ENCODE data around the gene CELF1.

DNA sequence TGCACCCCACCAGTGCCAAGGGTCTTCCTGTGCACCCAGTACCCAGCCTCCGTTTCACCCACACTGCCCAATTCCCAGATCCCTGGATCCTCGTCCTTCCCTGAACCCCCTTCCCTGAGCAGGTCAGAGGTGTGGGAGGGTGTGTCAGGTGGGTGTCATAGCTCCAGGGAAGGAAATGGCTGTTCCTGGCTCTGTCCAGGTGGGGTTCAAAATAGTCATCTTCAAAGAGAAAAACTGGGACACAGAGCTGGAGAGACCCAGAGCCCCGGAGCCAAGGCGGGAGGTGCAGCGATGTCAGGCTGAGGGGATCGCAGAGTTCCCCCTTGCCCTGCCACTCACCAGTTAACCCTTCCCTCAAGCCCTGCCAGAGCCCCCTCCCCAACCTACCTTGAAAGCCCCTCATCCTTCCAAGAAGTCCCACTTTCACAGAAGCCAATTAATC is 40.6 kb upstream of the CELF1 start:
- TF ChIP-seq EZH2 (IDR thresholded peaks at IDR 0.05; ENCODE audit: borderline replicate concordance, low read length) = peak; percentile 71
- TF ChIP-seq, protein P1, sequence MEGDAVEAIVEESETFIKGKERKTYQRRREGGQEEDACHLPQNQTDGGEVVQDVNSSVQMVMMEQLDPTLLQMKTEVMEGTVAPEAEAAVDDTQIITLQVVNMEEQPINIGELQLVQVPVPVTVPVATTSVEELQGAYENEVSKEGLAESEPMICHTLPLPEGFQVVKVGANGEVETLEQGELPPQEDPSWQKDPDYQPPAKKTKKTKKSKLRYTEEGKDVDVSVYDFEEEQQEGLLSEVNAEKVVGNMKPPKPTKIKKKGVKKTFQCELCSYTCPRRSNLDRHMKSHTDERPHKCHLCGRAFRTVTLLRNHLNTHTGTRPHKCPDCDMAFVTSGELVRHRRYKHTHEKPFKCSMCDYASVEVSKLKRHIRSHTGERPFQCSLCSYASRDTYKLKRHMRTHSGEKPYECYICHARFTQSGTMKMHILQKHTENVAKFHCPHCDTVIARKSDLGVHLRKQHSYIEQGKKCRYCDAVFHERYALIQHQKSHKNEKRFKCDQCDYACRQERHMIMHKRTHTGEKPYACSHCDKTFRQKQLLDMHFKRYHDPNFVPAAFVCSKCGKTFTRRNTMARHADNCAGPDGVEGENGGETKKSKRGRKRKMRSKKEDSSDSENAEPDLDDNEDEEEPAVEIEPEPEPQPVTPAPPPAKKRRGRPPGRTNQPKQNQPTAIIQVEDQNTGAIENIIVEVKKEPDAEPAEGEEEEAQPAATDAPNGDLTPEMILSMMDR (conservative IDR thresholded peaks at IDR 0.05 in 1 of 2, IDR thresholded peaks at IDR 0.05 in 1 of 2; ENCODE audit: extremely low read depth in 1 of 2, insufficient read depth in 1 of 2, low read depth in 1 of 2, low read length in 2 of 2) = no peak

All from mammary epithelial cell (primary cell).